Mammary epithelial cell (primary cell): ENCODE data around the gene SLCO3A1.

Experiments
- CTCF ChIP-seq, 2 donors: IDR thresholded peaks in 1 of 2; conservative IDR thresholded peaks in 1 of 2; 2 replicates each; pipeline ENCODE4 v1.5.1; 2011 to 2012; ENCODE audit warnings: inconsistent platforms in 2 of 2, low read length in 2 of 2, mild to moderate bottlenecking in 2 of 2, control low read depth in 1 of 2, low read depth in 1 of 2; ENCODE audit not compliant: insufficient read depth in 1 of 2; ENCODE audit errors: extremely low read depth in 1 of 2
- EZH2 ChIP-seq: IDR thresholded peaks from 2 replicates; pipeline ENCODE4 v1.6.1; 2012; ENCODE audit warnings: low read length, inconsistent platforms, borderline replicate concordance

GRCh38 chr15:91873138-91873536 lies 19.6 kb downstream of the SLCO3A1 start:
- TF ChIP-seq CTCF (conservative IDR thresholded peaks at IDR 0.05 in 1 of 2, IDR thresholded peaks at IDR 0.05 in 1 of 2; ENCODE audit: extremely low read depth in 1 of 2, insufficient read depth in 1 of 2, low read depth in 1 of 2, low read length in 2 of 2) (no peak), EZH2 (no peak)
